Right renal cortex interstitium (tissue), 3 donors: ENCODE data around the gene CARD10. TPM values are rescaled to one million over a fixed set of nuclear protein-coding genes. Genes with fewer than 3 reads are reported as not detected.
"Not testable (repeated sequence)": the region's sequence is repeated elsewhere in the genome, so short reads cannot be mapped to it uniquely, and the experiment has no call there.

Experiments used
- DNase-seq, 3 donors: peaks; one replicate each; pipeline ENCODE4 v3.0.0-alpha.2; 2013; ENCODE audit warnings: low read depth in 3 of 3, low spot score in 2 of 3
- polyA plus RNA-seq, 3 donors: library from polyadenylated mRNA; unstranded; fragments of 120-200 nt; gene quantifications; one replicate each; pipeline ENCODE4 v1.2.1, GENCODE V29; 2013; ENCODE audit not compliant: insufficient read length in 3 of 3

CARD10 gene
- polyA plus RNA-seq, 3 donors: 16.2 to 18.0 (median 16.4) TPM

DNA sequence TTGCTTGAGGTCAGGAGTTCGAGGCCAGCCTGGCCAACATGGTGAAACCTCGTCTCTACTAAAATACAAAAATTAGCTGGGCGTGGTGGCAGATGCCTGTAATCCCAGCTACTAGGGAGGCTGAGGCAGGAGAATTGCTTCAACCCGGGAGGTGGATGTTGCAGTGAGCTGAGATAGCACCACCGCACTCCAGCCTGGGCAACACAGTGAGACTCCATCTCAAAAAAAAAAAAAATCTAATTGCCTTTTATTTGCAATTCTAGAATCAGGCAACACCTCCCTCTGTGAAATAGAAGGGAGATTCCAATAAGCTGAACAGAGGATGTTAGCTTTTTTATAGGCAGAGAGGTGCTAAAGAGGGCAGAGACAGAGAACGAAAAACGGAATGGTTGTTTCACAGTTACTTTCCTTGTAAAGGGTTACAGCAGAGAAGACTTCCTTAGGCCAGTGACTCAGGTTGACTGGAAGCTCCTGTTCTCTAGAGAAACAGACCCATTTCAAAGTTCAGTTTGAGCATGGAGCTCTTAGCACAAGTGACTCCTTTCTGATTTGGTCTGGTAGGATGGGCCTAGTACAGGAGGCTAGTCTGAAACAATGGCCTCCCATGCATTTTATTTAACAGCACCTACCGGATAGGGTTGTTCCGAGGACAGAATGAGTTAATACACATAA lies 8.0 kb upstream of the CARD10 start:
- not testable (repeated sequence) for DNase-seq

DNA sequence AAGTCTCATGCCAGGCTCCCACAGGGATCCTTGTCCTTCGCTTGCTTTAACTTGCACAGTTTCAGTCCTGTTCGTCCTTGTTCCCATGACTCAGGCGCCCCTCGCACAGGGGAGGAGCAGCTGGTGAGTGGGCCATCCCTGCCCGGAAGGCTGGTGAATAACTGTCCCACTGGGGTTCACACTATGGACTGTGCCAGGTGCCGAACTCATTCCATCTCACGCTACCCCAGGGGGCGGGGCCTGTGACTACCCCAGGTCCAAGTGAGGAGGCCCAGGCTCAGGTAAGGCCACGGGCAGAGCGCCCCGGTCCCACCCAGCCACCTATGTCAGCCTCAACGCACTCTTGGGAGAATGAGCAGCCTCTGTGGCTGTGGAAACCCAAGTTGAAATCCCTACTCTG lies 7.2 kb upstream of the CARD10 start:
- DNase-seq: no peak

DNA sequence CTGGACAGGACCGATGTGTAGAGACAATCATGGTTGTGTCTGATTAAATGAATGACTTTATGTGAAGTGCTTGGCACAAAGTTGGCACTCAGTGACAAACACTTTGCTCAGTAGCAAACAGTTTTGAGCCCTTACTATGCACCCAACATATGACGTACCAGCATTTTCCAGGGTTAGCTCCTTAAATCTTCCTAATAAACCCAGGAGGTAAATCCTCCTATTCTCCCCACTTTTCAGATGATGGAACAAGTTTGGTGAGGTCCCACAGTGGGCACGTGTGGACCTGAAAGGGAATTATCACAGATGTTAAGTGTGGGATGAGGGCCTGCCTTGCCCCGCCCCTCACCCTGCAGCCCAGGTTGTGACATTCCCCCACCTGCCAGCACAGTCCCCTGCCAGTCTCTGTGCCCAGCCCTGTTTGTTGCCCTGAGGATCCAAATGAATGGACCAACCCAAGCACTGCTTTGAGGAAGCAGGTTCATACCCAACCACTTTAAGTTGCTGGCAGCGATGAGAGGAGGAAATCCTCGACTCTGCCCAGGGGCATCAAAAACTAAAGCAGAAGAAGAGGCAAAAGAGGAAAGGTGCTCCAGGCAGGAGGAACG lies 6.6 kb upstream of the CARD10 start:
- DNase-seq: no peak

DNA sequence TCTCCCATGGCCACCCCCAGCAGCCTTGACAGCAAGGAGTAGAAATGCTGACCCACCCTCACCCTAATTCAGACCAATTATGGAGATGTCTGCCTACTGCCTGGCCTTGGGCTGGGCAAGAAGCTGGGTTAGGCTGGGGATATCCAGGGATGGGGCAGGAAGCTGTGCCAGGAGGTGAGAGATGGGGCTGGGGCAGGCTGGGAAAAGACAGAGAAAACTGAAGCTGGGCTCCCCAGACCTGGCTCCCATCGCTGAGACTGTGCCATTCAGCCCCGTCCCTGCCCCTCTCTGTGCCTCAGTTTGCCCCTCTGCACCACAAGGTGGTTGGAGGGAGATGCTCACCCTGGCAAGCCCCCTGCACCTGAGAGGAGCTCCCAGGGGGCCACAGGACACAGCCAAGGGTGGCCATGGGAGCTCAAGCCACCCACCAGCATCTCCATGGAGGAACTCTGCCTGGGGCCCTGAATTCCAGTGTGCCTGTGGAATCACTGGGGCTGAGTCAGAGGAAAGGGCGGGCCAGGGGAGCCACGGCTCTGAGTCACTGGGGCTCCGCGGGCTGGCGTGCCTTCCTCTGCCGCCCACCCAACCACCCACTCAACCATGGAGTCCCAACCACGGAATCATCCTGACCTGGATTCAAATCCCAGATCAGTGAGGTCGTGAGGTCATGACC lies 6.0 kb upstream of the CARD10 start:
- no peak for DNase-seq

DNA sequence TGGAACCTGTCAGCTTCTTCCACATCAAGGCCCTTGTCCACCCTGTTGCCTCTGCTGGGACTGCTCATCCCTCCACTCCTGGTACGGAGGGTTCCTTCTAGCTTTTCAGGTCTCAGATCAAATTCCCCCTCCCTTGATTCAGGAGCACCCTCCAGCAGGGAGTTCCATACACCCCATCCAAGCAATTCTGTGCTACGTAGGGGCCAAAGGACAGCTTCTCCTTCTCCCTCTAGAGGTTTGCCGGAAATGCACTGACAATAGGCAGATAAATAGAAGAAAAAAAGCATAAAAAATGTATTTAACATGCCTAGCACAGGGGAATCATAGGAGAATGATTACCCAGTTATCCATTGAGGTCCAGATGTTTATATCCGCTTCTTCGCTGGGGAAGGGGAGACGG lies 3.3 kb upstream of the CARD10 start:
- DNase-seq: no peak

DNA sequence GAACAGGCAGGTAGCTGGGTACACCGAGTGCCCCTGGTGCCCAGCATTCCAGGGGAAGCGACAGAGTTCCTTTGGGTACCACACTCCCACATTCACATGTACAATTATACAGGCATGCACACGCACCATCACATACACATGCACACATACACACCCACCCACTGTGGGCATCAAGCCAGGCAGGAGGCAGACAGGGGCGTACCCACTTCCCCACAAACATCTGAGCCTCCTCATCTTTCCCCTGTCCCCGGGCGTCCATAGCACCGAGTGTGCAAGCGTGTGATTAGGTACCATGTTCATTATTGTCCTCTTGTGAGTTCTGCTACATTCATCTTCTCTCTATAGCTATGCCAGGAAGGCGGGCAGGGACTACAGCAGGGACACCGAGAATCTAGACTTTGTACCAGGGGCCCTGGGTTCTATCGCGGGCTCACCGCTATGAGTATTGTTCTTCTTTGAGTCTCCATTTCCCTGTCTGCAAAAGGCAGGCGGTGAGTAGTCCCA lies 2.1 kb upstream of the CARD10 start:
- DNase-seq: no peak

DNA sequence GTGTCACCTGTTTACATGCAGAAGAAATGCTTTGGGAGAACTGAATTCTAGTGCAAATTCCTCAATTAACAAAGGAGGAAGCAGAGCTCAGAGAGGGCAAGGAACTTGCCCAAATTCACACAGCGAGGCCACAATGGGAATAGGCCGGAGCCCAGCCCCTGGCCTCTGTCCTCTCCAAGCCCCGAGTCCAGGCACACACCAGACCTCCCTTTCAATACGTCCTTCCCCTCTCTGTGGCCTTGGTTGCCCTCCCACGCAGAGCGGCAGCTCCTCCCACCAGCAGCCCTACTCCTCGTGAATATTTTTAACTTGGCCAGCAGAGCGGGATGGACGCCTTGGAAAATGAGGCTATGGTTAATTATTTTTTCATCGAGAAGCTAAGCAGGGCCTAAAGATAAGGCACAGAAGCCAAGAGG lies 1.6 kb upstream of the CARD10 start:
- no peak for DNase-seq

DNA sequence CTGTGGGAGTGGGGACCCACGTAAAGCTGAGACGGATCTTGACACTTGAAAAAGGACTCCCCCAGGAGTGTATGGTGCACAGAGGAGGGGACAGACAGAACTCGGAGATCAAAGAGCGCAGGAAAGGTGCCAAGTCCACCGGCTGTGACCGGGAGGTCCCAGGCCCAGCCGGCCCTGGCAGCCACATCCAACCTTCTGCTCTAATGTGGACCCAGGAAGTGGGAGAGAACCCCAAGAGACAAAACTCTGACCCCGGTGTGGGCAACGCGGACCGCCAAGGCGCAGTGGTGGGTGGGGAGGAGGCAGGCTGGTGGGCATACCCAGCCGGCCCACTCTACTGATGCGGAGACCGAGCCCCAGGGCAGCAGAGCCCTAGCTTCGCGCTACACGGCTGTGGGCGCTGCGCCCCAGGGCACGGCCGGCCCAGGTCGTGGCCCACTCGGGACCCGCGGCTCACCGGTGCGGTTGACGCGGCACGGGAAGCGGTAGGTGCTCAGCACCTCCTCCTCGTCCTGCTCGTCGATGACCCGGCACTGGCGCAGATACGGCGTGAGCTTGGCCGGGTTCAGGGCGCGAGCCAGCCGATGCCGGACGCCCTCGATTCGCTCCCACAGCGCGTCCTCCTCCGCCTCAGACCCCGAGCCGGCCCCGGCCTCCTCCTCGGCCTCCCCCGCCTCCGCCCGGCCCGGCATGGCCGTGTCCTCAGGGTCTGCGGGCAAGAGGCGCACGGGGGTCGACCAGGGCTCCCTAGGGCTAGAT lies 527 bp downstream of the CARD10 start:
- no peak for DNase-seq

DNA sequence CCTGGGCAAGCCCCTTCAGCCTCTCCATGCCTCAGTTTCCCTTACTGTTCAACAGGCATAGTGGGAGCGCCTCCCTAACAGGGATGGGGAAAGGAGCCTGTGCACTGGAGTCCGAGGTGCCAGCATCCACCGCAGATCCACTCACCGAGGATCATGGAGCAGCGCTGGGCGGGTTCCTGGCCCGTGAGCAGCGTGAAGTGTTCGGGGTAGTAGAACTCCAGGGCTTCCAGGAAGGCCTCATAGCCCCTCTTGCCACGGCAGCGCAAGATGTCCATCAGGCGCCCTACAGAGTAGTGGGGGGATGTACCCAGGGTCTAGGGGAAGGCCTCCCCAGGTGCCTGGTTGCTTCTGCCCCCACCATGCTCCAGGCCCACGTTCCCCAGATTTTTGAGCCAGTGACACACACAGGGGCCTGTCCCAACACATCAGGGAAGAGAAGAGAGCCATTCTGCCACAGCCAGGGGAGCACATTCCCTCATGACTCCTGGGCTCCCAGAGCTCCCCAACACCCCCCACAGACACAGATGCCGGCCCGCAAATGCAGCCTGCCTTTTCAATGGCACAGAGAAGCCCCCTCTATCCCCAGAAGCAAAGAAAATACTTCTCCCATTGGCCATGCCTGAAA lies 1.3 kb downstream of the CARD10 start:
- no peak for DNase-seq

DNA sequence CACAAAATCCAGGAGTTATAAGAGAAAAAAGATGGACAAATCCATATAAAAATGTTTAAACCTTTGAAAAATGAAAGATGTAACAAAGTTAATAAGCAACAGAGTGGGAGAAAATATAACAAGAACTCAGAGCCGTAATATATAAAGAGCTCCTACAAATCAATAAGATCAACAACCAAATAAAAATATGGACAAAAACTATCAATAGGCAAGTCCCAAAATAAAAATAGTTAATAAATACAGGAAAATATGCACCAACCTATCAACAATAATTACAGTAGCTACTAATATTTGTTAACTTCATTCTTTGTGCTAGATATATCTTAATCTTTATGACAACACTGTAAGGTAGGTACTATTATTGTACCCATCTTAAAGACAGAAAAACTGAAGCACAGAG lies 2.8 kb downstream of the CARD10 start:
- DNase-seq: no peak

DNA sequence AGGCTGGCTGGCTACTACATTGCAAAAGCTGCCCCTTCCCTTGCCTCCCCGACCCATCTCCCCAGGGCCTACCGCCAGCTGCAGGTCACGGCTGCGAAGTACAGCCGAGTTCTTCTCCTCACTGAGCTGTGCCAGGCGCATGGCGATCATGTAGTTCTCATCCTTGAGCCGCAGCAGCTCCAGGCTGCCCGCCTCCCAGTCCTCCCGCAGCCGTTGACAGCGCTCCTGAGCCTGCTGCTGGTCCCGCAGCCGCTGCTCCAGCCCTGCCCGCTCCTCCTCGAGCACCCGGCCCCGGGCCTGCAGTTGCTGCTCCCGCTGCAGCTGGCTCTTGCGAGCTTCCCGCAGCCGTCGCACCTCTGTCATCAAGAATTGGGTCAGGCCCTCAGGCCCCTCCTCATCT lies 3.3 kb downstream of the CARD10 start:
- no peak for DNase-seq

DNA sequence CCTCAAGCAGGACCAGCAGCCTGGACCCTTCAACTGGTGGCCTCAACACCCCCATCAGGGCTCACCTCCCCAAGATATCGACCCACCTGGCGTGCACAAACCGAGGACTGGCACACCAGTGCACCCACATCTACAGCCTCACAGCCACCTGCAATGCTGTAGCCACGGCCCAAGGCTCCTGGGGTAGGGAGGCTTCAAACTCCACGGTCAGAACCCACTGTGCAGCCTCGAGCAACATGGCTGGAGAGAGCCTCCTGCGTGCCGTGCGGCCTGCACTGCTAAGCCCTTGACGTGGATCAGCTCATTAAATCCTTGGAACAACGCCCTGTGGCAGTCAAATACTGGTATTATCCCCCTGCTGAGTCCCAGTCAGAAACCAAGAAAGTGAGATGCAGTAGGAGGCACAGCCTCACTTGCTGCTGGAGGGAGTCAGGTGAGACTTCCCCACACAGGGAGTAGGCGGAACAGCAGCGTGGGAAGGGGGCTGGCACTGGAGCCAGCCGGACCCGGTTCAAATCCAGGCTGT lies 4.6 kb downstream of the CARD10 start:
- no peak for DNase-seq

DNA sequence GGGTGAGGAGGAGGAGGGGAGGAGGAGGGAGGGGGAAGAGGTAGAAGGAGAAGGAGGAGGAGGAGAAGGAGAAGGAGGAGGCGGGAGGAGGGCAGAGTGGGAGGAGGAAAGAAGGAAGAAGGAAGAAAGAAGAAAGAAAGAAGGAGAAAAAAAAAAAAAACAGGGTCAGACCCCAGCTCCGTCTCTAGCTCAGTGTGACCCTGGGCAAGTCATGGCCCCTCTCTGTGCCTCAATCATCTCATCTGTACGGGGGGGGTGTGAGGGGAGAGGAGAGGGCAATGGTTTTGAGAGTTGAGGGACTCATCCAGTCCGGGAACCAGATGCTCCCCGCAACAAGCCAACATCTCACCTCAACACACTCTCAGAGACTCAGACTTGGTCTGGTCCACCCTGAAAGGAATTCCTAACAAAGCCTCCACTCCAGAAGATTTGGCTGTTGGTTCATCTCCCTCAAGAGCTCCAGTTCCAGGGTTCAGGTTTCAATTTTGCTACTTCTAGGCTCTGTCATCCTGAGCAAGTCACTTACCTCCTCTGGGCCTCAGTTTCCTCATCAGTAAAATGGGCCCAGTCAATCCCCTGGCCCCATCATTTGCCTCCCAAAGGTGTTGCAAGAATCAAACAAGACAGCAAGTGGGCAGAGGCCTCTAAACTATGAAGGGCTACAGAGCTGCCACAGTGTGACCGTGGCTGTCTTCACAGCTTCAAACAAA lies 7.7 kb downstream of the CARD10 start:
- DNase-seq: no peak

DNA sequence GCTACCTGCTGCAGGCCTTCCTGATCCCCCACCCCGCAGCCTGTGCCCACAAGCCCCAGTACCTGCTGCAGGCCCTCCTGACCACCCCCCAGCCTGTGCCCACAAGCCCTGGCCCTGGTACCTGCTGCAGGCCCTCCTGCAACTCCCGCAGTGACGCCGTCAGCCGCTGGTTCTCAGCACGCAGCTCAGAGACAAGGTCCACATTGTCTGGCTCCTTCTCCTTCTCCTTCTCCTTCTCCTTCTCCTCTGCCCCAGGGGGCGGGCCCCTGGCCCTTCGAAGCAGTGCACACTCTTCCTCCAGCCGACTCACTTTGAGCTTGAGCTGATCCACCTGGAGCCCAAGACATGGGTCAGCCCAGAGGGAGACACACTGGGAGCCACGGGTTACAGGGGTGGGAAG lies 9.1 kb downstream of the CARD10 start:
- DNase-seq: no peak

DNA sequence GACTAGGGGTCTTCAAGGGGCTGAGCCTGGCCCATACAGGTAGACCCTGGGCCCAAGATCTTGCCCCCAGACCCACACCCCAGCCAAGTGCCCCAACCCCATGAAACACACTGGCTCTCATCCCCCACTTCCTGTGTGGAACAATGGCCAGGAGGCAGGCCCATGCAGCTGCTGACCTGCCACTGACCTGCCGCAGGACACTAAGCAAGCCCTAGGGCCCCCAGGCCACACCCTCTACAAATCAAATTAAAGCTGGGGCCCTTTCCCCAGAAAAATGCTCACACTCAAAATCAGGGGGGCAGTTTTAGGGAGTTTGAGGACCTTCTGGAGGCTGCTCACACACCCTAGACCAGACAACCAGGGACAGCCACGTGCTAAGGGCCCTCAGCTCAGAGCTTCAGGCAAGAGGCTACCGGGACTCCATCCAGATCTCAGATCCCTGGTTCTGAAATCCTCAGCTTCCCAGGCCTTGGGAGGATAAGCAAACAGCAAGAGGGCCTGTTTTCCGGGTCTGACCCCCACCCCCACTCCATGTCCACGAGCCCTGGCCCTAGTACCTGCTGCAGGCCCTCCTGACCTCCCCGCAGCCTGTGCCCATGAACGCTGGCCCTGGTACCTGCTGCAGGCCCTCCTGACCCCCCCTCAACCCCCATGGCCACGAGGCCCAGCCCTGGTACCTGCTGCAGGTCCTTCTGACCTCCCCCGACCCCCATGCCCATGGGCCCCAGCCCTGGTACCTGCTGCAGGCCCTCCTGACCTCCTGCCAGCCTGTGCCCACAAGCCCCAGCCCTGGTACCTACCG lies 10.0 kb downstream of the CARD10 start:
- no peak for DNase-seq

DNA sequence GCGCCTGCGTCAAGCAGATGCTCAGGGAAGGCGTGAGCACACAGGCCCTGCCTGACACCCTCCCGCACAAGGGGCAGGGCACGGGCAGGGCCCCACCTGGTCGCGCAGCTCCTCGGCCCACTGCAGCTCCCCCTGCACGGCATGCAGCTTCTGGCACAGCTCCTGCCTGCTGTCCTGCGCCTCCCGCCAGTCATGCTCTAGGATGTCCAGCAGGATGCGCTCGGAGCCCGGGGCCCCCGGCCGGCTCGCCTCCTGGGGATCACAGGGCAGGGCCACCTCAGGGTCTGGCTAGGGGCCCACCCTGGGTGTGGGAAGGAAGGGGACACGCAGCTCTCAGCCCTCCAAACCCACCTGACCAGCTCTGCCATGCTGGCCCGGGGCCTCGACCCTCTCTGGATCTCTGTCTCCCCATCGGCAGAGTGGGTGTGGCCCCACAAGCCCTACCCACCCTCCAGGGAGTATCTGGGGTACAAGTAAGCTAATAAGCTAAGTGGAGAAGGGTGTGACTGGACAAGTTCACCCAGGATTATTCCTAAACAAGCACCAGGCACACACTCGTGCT lies 10.7 kb downstream of the CARD10 start:
- no peak for DNase-seq

DNA sequence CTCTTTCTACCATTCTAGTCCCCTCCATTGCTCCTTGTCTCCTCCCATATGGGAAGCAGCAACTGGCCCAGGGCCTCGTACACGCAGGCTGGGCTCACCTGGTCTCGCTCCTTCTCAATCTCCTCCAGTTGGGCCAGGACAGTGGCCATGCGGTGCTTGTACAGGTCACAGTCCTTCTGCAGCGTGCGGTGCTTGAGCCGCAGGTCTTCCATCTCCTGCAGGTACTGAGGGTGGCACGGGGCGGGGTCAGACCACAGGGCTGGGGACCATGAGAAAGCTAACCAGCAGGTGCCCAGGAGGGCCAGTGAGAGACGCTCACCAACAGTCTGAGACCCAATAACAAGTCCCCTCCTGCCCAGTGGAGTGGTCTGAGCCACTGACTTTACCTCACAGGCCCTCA lies 11.5 kb downstream of the CARD10 start:
- DNase-seq: no peak

DNA sequence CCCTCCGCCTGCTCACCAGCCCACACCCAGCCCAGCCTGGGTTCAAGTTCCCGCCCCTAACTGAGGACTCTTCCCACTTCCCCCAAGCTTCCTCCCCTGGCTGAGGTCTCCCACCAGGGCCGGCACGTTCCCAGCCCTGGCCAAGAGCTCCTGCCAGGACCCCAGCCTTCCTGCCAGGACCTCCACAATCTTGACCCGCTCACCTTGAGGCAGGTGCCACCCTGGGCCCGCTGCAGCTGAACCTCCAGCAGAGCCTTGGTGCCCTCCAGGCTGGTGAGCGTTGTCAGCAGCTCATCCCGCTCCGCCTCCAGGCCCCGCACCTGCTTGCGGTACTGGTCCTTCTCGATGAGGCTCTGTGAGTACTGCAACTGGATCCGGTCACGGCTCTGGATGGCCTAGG lies 13.2 kb downstream of the CARD10 start:
- DNase-seq: no peak

DNA sequence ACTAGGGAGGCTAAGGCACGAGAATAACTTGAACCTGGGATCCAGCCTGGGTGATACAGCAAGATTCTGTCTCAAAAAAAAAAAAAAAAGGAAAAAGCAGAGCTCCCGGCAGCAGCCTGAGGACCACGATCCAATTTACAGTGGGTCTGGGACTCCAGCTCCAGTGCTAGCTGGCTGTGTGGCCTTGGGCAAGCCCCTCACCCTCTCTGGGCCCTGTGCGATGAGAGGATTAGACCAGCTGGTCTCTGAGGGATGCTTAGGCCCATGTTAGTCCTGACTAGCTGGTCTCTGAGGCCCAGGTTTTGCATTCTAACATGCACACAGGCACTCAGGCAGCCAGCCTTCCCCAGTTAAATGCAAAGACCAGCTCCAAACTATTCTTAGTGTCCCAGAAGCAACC lies 13.7 kb downstream of the CARD10 start:
- DNase-seq: no peak
